ENCODE measurements around the gene SPEM1. TPM values are rescaled to one million over a fixed set of nuclear protein-coding genes. Genes with fewer than 3 reads are reported as not detected.

SPEM1 gene
- total and polyA plus RNA-seq, 2 of the 13 experiments (the other 11 are each of a cell fraction or from before 2014, with no cell fraction given), result not detected

DNA sequence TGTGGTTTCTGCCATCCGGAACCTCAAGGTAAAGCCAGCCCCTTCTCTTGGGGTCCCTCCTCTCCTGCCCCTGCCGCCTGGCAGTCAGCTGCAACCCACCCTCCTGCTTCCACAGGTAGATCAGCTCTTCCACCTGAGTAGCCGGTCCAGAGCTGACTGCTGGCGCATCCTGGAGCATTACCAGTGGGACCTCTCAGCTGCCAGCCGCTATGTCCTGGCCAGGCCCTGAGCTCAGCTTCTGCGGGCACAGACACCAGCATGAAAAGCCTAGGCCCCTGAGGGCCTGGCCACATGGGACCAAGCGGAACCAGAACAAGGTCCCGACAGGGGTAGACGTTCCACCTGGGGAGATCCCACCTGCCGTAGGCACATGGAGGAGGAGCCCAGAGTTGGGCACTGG, 31.3 kb upstream of the SPEM1 start:
- no peak for FAIRE-seq
- no peak overlapping the region for H3K4me3 ChIP-seq (replicated peaks in 1 of 3; ENCODE audit: insufficient read depth in 1 of 3, low read depth in 2 of 3, low read length in 3 of 3)
- ChIA-PET CTCF (ENCODE audit: low intra/inter-chr PET ratio, low total read pairs) (no interaction called here), POLR2A (interaction anchor here (2.4 kb wide), 1 partner anchor 15 kb away, joined by 12 read pairs; the partner anchor contains the start of gene TMEM256)
- DNase-seq (ENCODE audit: low spot score), result no peak
- 87% methylated on average over 3 of the region's 10 CpGs for WGBS (ENCODE audit: low lambda C conversion rate)
- ATAC-seq, result no peak
- H3K4me2 ChIP-seq (ENCODE audit: low read depth, low read length), result no peak overlapping the region
- H3K9ac ChIP-seq (ENCODE audit: insufficient read depth, low read depth, low read length), result no peak overlapping the region
- H3K9me3 ChIP-seq (ENCODE audit: low read length), result no peaks in the 10 kb centered on the region
- no peaks in the 10 kb centered on the region for H3K79me2 ChIP-seq (ENCODE audit: insufficient read depth, low read length)
- H3K4me1 ChIP-seq (ENCODE audit: insufficient read depth, low read length), result peaks cover 7% of the 10 kb centered on the region; the same call in 1 of the 2 replicates
- intact Hi-C loops (cut with micrococcal nuclease; ENCODE audit: unreplicated experiment) (no loop called here), in situ Hi-C loops (cut with HindIII; ENCODE audit: extremely low pct_ligation_motif_present, low pct_unique_long_range_greater_than_20kb) (no loop called here)
- no peak overlapping the region for H2AFZ ChIP-seq (ENCODE audit: low read length)
- no peaks in the 10 kb centered on the region for H3K27me3 ChIP-seq (ENCODE audit: control insufficient read depth in 1 of 2, insufficient read depth in 2 of 2, low read length in 2 of 2)
- peaks cover 0 to 2% of the 10 kb centered on the region in 2 experiments; a peak in 2 of 5 replicates for H3K36me3 ChIP-seq (replicated peaks in 1 of 2; ENCODE audit: control insufficient read depth in 1 of 2, insufficient read depth in 2 of 2, low read length in 2 of 2)
- no peak for TF ChIP-seq ZNF12 (CRISPR knock-in tag; IDR thresholded peaks at IDR 0.05)
- TF ChIP-seq ZNF17 (CRISPR knock-in tag; IDR thresholded peaks at IDR 0.05), result no peak
- TF ChIP-seq, protein P1, sequence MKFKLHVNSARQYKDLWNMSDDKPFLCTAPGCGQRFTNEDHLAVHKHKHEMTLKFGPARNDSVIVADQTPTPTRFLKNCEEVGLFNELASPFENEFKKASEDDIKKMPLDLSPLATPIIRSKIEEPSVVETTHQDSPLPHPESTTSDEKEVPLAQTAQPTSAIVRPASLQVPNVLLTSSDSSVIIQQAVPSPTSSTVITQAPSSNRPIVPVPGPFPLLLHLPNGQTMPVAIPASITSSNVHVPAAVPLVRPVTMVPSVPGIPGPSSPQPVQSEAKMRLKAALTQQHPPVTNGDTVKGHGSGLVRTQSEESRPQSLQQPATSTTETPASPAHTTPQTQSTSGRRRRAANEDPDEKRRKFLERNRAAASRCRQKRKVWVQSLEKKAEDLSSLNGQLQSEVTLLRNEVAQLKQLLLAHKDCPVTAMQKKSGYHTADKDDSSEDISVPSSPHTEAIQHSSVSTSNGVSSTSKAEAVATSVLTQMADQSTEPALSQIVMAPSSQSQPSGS (CRISPR knock-in tag; IDR thresholded peaks at IDR 0.05), result no peak
- no peak for TF ChIP-seq ZNF607 (CRISPR knock-in tag; IDR thresholded peaks at IDR 0.05; ENCODE audit: borderline replicate concordance)
- BruUV-seq (replicated peaks), result no TSS peak
- H3K27ac ChIP-seq (ENCODE audit: extremely low read length, insufficient read depth, low read length), result no peak overlapping the region
- H4K20me1 ChIP-seq (ENCODE audit: insufficient read depth, low read length), result no peaks in the 10 kb centered on the region

DNA sequence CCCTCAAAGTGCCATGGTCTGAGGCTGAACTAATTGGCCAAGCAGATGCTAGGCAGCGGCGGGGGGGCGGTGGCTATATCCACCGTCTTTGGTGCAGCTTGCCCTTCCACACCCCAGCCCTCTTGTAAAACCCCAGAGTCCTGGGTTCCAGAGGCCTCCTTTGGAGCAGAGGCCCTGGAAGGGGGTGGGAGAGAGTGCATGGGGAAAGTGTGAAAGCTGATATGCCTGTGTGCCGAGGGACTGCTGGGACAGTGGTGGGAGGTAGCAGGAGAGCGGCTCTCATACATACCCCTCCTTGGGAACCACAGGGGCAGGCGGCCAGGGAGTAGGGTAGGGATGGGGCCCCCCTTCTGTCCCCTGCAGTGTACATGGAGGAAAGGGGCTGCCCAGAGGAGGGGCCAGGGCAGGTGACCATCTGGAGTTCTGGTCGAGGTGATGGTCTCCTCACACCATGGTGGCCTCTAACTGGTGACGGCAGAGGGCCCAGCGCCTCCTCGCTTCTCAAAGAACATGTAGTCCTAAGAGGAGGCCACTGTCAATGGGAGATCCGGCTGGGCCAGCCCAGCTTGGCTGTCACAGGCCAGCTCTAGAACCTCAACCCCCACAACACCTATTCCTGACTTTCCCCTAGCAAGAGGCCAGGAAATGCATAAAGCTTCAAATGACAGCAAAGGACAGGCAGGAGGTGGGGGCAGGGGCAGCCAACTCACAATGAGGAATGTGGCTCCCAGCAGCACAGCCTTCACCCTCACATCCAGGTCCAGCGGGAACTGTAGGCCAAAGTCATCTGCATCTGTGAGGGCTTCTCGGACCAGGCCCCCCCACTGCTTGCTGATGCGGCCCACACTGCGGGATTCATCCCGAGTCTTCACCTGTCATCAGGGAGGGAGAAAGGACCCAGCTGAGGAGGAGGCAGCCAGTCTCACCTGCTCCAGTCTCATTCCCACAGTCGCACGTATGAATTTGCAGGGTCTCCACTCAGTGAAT, 29.9 kb upstream of the SPEM1 start:
- ChIA-PET POLR2A (interaction anchor here (2.4 kb wide), 1 partner anchor 13 kb away, joined by 12 read pairs; the partner anchor contains the start of gene TMEM256), CTCF (ENCODE audit: low intra/inter-chr PET ratio, low total read pairs) (no interaction called here)
- Histone ChIP-seq H3K9me3 (ENCODE audit: low read length) (no peaks in the 10 kb centered on the region), H3K79me2 (ENCODE audit: insufficient read depth, low read length) (no peaks in the 10 kb centered on the region), H3K4me3 (replicated peaks in 1 of 3; ENCODE audit: insufficient read depth in 1 of 3, low read depth in 2 of 3, low read length in 3 of 3) (no peak overlapping the region), H3K4me2 (ENCODE audit: low read depth, low read length) (no peak overlapping the region), H2AFZ (ENCODE audit: low read length) (no peak overlapping the region), H3K27ac (ENCODE audit: extremely low read length, insufficient read depth, low read length) (no peak overlapping the region), H3K9ac (ENCODE audit: insufficient read depth, low read depth, low read length) (no peak overlapping the region), H3K4me1 (ENCODE audit: insufficient read depth, low read length) (peaks cover 13% of the 10 kb centered on the region), H4K20me1 (ENCODE audit: insufficient read depth, low read length) (no peaks in the 10 kb centered on the region), H3K36me3 (replicated peaks in 1 of 2; ENCODE audit: control insufficient read depth in 1 of 2, insufficient read depth in 2 of 2, low read length in 2 of 2) (peaks cover 0 to 2% of the 10 kb centered on the region in 2 experiments; a peak in 2 of 5 replicates), H3K27me3 (ENCODE audit: control insufficient read depth in 1 of 2, insufficient read depth in 2 of 2, low read length in 2 of 2) (no peaks in the 10 kb centered on the region)
- intact Hi-C loops (cut with micrococcal nuclease; ENCODE audit: unreplicated experiment) (no loop called here), in situ Hi-C loops (cut with HindIII; ENCODE audit: extremely low pct_ligation_motif_present, low pct_unique_long_range_greater_than_20kb) (no loop called here)
- FAIRE-seq (no peak), ATAC-seq (no peak), DNase-seq (ENCODE audit: low spot score) (no peak)
- BruUV-seq (replicated peaks), result no TSS peak
- 88% methylated on average over 14 of the region's 19 CpGs for WGBS (ENCODE audit: low lambda C conversion rate)
- TF ChIP-seq, protein P2, sequence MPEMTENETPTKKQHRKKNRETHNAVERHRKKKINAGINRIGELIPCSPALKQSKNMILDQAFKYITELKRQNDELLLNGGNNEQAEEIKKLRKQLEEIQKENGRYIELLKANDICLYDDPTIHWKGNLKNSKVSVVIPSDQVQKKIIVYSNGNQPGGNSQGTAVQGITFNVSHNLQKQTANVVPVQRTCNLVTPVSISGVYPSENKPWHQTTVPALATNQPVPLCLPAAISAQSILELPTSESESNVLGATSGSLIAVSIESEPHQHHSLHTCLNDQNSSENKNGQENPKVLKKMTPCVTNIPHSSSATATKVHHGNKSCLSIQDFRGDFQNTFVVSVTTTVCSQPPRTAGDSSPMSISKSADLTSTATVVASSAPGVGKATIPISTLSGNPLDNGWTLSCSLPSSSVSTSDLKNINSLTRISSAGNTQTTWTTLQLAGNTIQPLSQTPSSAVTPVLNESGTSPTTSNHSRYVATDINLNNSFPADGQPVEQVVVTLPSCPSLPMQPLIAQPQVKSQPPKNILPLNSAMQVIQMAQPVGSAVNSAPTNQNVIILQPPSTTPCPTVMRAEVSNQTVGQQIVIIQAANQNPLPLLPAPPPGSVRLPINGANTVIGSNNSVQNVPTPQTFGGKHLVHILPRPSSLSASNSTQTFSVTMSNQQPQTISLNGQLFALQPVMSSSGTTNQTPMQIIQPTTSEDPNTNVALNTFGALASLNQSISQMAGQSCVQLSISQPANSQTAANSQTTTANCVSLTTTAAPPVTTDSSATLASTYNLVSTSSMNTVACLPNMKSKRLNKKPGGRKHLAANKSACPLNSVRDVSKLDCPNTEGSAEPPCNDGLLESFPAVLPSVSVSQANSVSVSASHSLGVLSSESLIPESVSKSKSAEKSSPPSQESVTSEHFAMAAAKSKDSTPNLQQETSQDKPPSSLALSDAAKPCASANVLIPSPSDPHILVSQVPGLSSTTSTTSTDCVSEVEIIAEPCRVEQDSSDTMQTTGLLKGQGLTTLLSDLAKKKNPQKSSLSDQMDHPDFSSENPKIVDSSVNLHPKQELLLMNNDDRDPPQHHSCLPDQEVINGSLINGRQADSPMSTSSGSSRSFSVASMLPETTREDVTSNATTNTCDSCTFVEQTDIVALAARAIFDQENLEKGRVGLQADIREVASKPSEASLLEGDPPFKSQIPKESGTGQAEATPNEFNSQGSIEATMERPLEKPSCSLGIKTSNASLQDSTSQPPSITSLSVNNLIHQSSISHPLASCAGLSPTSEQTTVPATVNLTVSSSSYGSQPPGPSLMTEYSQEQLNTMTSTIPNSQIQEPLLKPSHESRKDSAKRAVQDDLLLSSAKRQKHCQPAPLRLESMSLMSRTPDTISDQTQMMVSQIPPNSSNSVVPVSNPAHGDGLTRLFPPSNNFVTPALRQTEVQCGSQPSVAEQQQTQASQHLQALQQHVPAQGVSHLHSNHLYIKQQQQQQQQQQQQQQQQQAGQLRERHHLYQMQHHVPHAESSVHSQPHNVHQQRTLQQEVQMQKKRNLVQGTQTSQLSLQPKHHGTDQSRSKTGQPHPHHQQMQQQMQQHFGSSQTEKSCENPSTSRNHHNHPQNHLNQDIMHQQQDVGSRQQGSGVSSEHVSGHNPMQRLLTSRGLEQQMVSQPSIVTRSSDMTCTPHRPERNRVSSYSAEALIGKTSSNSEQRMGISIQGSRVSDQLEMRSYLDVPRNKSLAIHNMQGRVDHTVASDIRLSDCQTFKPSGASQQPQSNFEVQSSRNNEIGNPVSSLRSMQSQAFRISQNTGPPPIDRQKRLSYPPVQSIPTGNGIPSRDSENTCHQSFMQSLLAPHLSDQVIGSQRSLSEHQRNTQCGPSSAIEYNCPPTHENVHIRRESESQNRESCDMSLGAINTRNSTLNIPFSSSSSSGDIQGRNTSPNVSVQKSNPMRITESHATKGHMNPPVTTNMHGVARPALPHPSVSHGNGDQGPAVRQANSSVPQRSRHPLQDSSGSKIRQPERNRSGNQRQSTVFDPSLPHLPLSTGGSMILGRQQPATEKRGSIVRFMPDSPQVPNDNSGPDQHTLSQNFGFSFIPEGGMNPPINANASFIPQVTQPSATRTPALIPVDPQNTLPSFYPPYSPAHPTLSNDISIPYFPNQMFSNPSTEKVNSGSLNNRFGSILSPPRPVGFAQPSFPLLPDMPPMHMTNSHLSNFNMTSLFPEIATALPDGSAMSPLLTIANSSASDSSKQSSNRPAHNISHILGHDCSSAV (CRISPR knock-in tag; IDR thresholded peaks at IDR 0.05; ENCODE audit: borderline replicate concordance), result no peak
- TF ChIP-seq ZNF329 (CRISPR knock-in tag; IDR thresholded peaks at IDR 0.05; ENCODE audit: low read depth), result no peak
